ENCODE results near the gene LRRC1. TPM values are rescaled to one million over a fixed set of nuclear protein-coding genes. Genes with fewer than 3 reads are reported as not detected.

LRRC1 gene
- total RNA-seq, 1 experiment from 2014 or later: 10.3 TPM

GRCh38 chr6:53831081-53831869 lies 36.5 kb downstream of the LRRC1 start:
- no peaks in the 10 kb centered on the region for H3K9me3 Mint-ChIP-seq
- H3K79me2 ChIP-seq (ENCODE audit: insufficient read depth, low read length): peaks cover 3% of the 10 kb centered on the region; the same call in 1 of the 2 replicates

More at GRCh38 chr6:53831081-53831869, 36.5 kb downstream of the LRRC1 start:
- H4K91ac ChIP-seq (ENCODE audit: insufficient read length, low read depth, low read length): no peak overlapping the region
- no peaks in the 10 kb centered on the region for H3K9me3 ChIP-seq (ENCODE audit: control insufficient read depth, low read depth, low read length)
- no peak overlapping the region for H2AK5ac ChIP-seq (ENCODE audit: insufficient read length, low read length)
- no peak overlapping the region for H3K18ac ChIP-seq (ENCODE audit: insufficient read length, low read depth, low read length)
- H3K23me2 ChIP-seq (ENCODE audit: insufficient read length, low read depth, low read length, poor library complexity, severe bottlenecking): no peaks in the 10 kb centered on the region
- DNase-seq: no peak
- no peak overlapping the region for H2BK5ac ChIP-seq (ENCODE audit: insufficient read length, low read length)
- peaks cover 2% of the 10 kb centered on the region for H4K20me1 ChIP-seq (ENCODE audit: control insufficient read depth, insufficient read depth, insufficient read length)
- no peak overlapping the region for H3K56ac ChIP-seq (ENCODE audit: insufficient read length, low read depth, low read length)
- H3K4ac ChIP-seq (ENCODE audit: low read depth, low read length): no peak overlapping the region
- H2BK12ac ChIP-seq (ENCODE audit: insufficient read length, low read depth, low read length): no peak overlapping the region
- H2BK120ac ChIP-seq (ENCODE audit: low read depth, low read length, poor library complexity, severe bottlenecking): no peak overlapping the region
- no peak overlapping the region for H3K4me2 ChIP-seq (ENCODE audit: insufficient read depth, insufficient read length, low read length)
- Mint-ChIP-seq H3K36me3 (ENCODE audit: insufficient read depth in 1 of 3, low read depth in 3 of 3) (no peaks in the 10 kb centered on the region), H3K27me3 (ENCODE audit: low read depth) (no peaks in the 10 kb centered on the region), H3K27ac (no peak overlapping the region), H3K4me1 (peaks cover 30 to 33% of the 10 kb centered on the region in 2 experiments), H3K4me3 (no peak overlapping the region)
- H3K27ac ChIP-seq (ENCODE audit: insufficient read length, low read depth, low read length): no peak overlapping the region
- H2AFZ ChIP-seq (ENCODE audit: low read length): no peak overlapping the region
- no peak overlapping the region for H2BK20ac ChIP-seq (ENCODE audit: low read depth, low read length, poor library complexity, severe bottlenecking)
- H4K5ac ChIP-seq (ENCODE audit: insufficient read length, low read depth, low read length): no peak overlapping the region
- H3K9ac ChIP-seq (ENCODE audit: extremely low read depth, insufficient read length, low read length): no peak overlapping the region
- no peaks in the 10 kb centered on the region for H3K79me1 ChIP-seq (ENCODE audit: insufficient read depth, low read depth, low read length, poor library complexity, severe bottlenecking)
- H3T11ph ChIP-seq (ENCODE audit: low read length): no peak overlapping the region
- no peak overlapping the region for H4K8ac ChIP-seq (replicated peaks; ENCODE audit: insufficient read length, low read depth, low read length)
- H3K14ac ChIP-seq (ENCODE audit: insufficient read depth, low read length): no peak overlapping the region
- peaks cover 10% of the 10 kb centered on the region for H3K4me1 ChIP-seq (ENCODE audit: insufficient read depth, low read length)
- no CpG with 5 or more reads among the region's 5 CpGs for WGBS (ENCODE audit: extremely low coverage, insufficient read length, low lambda C conversion rate)
- no peaks in the 10 kb centered on the region for H3K27me3 ChIP-seq (ENCODE audit: insufficient read depth, low read length)
- H3K23ac ChIP-seq (ENCODE audit: insufficient read length, low read depth, low read length): no peak overlapping the region
- TF ChIP-seq CTCF (conservative IDR thresholded peaks at IDR 0.05): no peak
- H2BK15ac ChIP-seq (ENCODE audit: low read depth, low read length): no peak overlapping the region

Data from H9 (cell line).